ENCODE data around the gene SLC24A3. TPM values are rescaled to one million over a fixed set of nuclear protein-coding genes. Genes with fewer than 3 reads are reported as not detected.

The SLC24A3 gene
- total RNA-seq, 1 donor from 2014 or later = not detected

DNA sequence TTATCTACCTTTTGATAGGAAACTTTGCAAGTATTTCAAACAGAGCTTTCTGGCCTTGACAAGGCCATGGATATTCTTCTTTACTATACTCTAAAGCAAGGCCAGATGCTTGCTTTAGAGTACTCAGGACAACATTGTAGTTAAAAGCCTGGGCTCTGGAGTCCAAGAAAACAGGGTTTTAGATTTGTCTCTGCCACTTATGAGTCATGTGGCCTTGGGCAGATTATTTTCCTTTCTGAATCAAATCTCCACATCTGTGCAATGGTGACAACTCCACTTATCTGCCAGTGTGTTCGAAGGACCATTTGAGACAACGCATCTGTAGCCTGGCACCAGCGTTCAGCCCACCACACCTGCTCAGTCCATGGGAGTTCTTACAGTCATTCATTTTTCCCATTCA is 279.7 kb downstream of the SLC24A3 start:
- ChIA-PET CTCF (no interaction called here), POLR2A (no interaction called here)
- Mint-ChIP-seq H3K9me3 (no peaks in the 10 kb centered on the region), H3K4me3 (no peak overlapping the region), H3K27ac (no peak overlapping the region), H3K4me1 (no peaks in the 10 kb centered on the region), H3K27me3 (peaks cover 2% of the 10 kb centered on the region), H3K36me3 (ENCODE audit: low read depth) (no peaks in the 10 kb centered on the region)
- ATAC-seq (ENCODE audit: low read depth) = no peak
- DNase-seq = no peak
- intact Hi-C loops (cut with micrococcal nuclease) = no loop called here
- TF ChIP-seq, protein P1, sequence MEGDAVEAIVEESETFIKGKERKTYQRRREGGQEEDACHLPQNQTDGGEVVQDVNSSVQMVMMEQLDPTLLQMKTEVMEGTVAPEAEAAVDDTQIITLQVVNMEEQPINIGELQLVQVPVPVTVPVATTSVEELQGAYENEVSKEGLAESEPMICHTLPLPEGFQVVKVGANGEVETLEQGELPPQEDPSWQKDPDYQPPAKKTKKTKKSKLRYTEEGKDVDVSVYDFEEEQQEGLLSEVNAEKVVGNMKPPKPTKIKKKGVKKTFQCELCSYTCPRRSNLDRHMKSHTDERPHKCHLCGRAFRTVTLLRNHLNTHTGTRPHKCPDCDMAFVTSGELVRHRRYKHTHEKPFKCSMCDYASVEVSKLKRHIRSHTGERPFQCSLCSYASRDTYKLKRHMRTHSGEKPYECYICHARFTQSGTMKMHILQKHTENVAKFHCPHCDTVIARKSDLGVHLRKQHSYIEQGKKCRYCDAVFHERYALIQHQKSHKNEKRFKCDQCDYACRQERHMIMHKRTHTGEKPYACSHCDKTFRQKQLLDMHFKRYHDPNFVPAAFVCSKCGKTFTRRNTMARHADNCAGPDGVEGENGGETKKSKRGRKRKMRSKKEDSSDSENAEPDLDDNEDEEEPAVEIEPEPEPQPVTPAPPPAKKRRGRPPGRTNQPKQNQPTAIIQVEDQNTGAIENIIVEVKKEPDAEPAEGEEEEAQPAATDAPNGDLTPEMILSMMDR (IDR thresholded peaks at IDR 0.05) = no peak

DNA sequence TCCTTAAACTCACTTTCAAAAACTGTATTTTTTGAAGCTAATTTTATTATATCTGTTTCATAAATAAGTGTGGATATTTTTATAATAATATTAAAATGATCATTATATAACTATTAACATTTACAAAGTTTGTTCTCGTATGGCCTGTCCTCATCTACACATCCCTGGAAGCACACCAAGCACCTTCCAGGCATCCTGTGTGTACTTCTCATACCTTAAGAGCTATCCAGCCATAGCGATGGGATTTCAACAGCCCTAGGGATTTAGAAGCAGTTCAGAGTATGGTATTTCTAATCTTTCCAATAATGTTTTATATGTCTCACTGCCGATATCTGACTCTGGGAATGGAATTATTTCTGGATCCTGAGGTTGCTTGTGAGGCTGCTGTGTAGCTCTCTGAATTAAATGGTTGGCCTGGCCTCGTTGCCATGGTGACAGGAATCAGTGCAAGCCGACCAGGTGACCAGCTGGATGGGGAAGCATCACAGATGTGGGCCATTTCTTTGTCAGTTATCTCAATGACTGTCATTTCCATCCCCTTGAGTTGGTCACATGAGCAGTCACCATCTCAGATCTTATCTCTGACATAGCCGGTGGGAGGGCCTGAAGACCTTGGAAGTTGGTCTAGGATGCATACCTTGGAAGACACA is 280.4 kb downstream of the SLC24A3 start:
- no peaks in the 10 kb centered on the region for H3K36me3 Mint-ChIP-seq (ENCODE audit: low read depth)
- POLR2A ChIA-PET = no interaction called here
- H3K27ac Mint-ChIP-seq = no peak overlapping the region
- peaks cover 2% of the 10 kb centered on the region for H3K27me3 Mint-ChIP-seq
- H3K9me3 Mint-ChIP-seq = no peaks in the 10 kb centered on the region
- TF ChIP-seq, protein P1 (IDR thresholded peaks at IDR 0.05) = no peak
- CTCF ChIA-PET = no interaction called here
- DNase-seq (no peak), ATAC-seq (ENCODE audit: low read depth) (no peak)
- H3K4me3 Mint-ChIP-seq = no peak overlapping the region
- no peaks in the 10 kb centered on the region for H3K4me1 Mint-ChIP-seq
- intact Hi-C loops (cut with micrococcal nuclease) = no loop called here

DNA sequence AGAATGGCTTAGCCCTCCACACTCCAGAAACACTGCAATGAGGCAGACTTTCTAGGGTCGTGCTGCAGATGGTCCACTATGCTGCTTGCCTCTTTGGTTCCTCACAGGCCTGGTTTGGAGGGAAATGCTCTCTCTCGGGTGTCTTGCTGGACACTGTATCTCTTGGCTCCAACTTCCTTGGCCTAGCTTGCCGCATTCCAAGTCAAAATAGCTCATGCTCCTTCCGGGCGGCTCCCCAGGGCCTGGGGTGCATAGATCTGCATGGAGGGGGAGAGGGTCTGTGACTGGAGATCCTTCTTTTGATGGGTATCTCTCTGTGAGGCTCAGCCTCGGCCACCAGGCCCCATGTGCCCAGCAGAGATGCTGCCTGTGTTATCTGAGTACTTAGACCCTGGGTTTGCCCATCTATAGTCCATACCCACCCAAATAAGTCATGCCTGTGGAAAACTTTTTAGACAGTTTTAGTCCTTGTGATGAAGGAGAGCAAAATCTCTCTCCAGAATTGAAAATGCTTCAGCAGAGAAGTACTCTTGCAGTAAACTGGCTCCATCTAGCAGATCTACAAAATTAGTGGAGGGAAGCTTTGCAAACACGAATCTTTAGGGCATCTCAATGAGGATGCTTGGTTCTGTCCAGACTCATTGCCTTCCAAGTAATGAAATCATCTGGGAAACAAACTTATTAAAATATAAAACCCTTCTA is 281.5 kb downstream of the SLC24A3 start:
- Mint-ChIP-seq H3K9me3 (no peaks in the 10 kb centered on the region), H3K4me3 (no peak overlapping the region), H3K36me3 (ENCODE audit: low read depth) (no peaks in the 10 kb centered on the region), H3K4me1 (no peaks in the 10 kb centered on the region), H3K27ac (no peak overlapping the region), H3K27me3 (peaks cover 4% of the 10 kb centered on the region)
- CTCF ChIA-PET = no interaction called here
- POLR2A ChIA-PET = no interaction called here
- no peak for ATAC-seq (ENCODE audit: low read depth)
- TF ChIP-seq, protein P1 (IDR thresholded peaks at IDR 0.05) = no peak
- DNase-seq = no peak
- intact Hi-C loops (cut with micrococcal nuclease) = no loop called here

DNA sequence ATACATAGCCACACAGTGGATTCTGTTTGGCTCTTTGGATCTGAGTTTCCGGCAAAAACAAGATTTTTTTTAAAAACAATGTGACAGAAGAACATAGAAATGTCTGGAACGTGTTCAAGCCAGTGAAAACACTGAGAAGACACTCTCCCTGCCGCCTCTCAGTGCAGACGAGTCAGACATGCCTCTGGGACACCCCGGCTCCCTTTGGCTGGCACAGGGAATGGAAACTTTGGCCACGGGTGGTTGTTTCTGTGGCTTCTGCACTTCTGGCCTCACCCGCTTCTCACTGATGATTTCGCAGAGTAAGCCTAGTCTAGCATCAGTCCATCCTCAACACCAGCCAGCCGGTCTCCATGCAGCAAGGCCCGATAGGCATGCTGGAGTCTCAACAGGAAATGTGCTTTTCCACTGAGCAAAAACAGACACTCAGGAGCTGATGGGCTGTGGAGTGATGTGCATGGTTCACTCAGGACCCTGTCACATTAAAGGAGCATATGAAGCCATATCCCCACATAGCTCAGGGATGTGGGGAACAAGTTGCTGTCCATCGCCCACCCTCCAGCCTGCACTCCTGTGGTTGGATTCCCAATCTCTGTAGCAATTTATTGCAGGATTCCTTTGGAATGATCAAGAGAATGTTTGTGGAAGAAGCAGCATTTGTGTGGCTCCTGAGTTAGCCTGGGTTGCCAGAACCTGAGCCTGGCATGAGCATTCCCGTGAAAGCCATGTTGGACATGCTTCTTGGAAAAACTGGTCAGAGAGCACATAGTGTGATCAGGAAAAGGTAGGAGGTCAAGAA is 283.7 kb downstream of the SLC24A3 start:
- no peak for DNase-seq
- H3K4me3 Mint-ChIP-seq = no peak overlapping the region
- intact Hi-C loops (cut with micrococcal nuclease) = no loop called here
- H3K36me3 Mint-ChIP-seq (ENCODE audit: low read depth) = no peaks in the 10 kb centered on the region
- POLR2A ChIA-PET = no interaction called here
- H3K27me3 Mint-ChIP-seq = peaks cover 4% of the 10 kb centered on the region
- no peak for ATAC-seq (ENCODE audit: low read depth)
- TF ChIP-seq, protein P1 (IDR thresholded peaks at IDR 0.05) = no peak
- no peaks in the 10 kb centered on the region for H3K9me3 Mint-ChIP-seq
- H3K27ac Mint-ChIP-seq = no peak overlapping the region
- no peaks in the 10 kb centered on the region for H3K4me1 Mint-ChIP-seq
- CTCF ChIA-PET = no interaction called here

DNA sequence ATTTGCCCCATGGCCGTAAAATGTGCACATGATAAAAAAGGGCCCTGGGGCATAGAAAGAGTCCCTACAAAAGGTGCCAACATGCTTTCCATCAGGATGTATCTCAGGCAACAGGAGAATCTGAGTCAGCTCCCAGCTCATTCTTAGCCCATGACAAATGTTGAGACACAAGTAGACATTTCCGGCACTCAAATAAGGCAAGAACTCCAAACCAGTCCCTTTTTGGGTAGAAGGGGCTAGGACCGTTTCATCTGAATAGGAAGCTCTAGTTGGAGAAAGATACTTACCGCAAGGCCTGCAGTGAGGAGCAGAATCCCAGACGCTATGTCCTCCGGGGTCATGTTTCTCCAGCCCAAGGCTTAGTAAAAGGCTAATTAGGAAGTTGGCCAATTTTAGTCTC is 284.6 kb downstream of the SLC24A3 start:
- DNase-seq (no peak), ATAC-seq (ENCODE audit: low read depth) (no peak)
- Mint-ChIP-seq H3K36me3 (ENCODE audit: low read depth) (no peaks in the 10 kb centered on the region), H3K27ac (no peak overlapping the region), H3K9me3 (no peaks in the 10 kb centered on the region), H3K4me1 (no peaks in the 10 kb centered on the region), H3K27me3 (peaks cover 4% of the 10 kb centered on the region), H3K4me3 (no peak overlapping the region)
- TF ChIP-seq, protein P1 (IDR thresholded peaks at IDR 0.05) = no peak
- POLR2A ChIA-PET = no interaction called here
- intact Hi-C loops (cut with micrococcal nuclease) = no loop called here
- CTCF ChIA-PET = no interaction called here
